ENCODE measurements around the gene LTBP1.

DNA sequence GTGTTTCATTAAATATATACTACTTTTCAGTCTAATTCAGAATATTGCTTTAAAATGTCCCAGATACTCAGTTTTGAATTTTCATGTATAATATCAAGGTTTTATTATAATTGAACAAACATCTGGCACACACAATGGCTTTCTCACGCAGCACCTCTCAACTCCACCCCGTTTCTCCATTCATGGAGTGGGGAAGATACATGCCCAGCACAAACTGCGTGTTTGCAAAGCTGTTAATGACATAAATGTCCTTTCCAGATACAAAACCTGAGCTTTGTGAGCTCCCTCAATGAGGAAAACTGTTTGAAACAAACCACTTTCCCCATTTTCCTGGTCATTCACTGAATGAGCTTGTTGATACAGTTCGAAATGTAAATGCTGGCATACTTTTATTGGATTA is 379.3 kb downstream of the LTBP1 start:
- TF ChIP-seq, protein P1, sequence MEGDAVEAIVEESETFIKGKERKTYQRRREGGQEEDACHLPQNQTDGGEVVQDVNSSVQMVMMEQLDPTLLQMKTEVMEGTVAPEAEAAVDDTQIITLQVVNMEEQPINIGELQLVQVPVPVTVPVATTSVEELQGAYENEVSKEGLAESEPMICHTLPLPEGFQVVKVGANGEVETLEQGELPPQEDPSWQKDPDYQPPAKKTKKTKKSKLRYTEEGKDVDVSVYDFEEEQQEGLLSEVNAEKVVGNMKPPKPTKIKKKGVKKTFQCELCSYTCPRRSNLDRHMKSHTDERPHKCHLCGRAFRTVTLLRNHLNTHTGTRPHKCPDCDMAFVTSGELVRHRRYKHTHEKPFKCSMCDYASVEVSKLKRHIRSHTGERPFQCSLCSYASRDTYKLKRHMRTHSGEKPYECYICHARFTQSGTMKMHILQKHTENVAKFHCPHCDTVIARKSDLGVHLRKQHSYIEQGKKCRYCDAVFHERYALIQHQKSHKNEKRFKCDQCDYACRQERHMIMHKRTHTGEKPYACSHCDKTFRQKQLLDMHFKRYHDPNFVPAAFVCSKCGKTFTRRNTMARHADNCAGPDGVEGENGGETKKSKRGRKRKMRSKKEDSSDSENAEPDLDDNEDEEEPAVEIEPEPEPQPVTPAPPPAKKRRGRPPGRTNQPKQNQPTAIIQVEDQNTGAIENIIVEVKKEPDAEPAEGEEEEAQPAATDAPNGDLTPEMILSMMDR (IDR thresholded peaks at IDR 0.05), result no peak
- no peak for TF ChIP-seq POLR2AphosphoS5 (IDR thresholded peaks at IDR 0.05; ENCODE audit: low read depth, low read length)
- TF ChIP-seq, protein P2, sequence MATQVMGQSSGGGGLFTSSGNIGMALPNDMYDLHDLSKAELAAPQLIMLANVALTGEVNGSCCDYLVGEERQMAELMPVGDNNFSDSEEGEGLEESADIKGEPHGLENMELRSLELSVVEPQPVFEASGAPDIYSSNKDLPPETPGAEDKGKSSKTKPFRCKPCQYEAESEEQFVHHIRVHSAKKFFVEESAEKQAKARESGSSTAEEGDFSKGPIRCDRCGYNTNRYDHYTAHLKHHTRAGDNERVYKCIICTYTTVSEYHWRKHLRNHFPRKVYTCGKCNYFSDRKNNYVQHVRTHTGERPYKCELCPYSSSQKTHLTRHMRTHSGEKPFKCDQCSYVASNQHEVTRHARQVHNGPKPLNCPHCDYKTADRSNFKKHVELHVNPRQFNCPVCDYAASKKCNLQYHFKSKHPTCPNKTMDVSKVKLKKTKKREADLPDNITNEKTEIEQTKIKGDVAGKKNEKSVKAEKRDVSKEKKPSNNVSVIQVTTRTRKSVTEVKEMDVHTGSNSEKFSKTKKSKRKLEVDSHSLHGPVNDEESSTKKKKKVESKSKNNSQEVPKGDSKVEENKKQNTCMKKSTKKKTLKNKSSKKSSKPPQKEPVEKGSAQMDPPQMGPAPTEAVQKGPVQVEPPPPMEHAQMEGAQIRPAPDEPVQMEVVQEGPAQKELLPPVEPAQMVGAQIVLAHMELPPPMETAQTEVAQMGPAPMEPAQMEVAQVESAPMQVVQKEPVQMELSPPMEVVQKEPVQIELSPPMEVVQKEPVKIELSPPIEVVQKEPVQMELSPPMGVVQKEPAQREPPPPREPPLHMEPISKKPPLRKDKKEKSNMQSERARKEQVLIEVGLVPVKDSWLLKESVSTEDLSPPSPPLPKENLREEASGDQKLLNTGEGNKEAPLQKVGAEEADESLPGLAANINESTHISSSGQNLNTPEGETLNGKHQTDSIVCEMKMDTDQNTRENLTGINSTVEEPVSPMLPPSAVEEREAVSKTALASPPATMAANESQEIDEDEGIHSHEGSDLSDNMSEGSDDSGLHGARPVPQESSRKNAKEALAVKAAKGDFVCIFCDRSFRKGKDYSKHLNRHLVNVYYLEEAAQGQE (IDR thresholded peaks at IDR 0.05; ENCODE audit: insufficient read depth in 1 of 2, low read depth in 2 of 2, low read length in 1 of 2), result no peak
- TF ChIP-seq SIN3A (IDR thresholded peaks at IDR 0.05; ENCODE audit: borderline replicate concordance, insufficient read depth, low read depth, low read length), result no peak
- no peak for TF ChIP-seq TCF7L2 (IDR thresholded peaks at IDR 0.05; ENCODE audit: low read depth, low read length)

All from Panc1 (cell line).